ENCODE measurements around the gene BRAP. TPM values are rescaled to one million over a fixed set of nuclear protein-coding genes. Genes with fewer than 3 reads are reported as not detected.
"Not testable (repeated sequence)": the region's sequence is repeated elsewhere in the genome, so short reads cannot be mapped to it uniquely, and the experiment has no call there.

BRAP gene
- total RNA-seq, 1 donor from 2014 or later, result 20.5 TPM

DNA sequence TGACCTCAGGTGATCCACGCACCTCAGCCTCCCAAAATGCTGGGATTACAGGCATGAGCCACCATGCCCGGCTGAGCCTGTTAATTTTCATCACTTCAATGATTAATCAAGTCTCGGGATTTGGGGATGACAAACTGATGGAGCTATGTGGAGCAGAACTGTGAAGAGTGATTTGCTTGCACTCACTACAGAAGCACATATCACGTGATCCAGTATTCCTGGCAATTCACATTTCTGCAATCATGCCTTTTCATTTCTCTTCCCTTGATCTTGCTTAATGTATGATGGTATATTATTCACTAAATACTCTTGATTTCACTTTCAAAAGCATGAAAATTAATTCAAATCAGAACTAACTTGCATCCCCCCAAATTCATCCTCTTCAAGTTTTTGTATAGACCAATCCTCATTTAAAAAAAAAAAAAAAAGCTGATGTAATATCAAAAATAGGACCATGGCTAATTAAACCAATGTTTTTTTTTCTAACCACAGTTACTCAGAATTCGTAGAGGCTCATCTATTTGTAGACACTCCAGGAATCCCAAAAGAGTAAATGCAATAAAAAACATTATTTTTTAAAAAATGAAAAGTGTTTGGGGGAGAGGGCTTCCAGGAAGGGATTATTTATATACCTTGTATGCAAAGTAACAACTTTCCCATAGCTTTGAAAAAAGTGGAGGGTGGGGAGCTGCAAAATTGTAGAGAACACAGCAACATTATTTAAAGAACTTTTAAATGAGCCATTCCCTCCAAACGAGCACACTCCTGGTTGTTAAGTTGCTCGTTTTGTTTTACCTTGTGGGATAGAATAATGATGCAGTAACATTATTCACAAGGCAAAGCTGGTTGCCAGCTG is 79.6 kb downstream of the BRAP start:
- DNase-seq, result no peak

GRCh38 chr12:111602857-111603256 is 82.9 kb downstream of the BRAP start:
- not testable (repeated sequence) for DNase-seq

- DNase-seq, result no peak
Observed at GRCh38 chr12:111602348-111602747, 83.4 kb downstream of the BRAP start.

DNA sequence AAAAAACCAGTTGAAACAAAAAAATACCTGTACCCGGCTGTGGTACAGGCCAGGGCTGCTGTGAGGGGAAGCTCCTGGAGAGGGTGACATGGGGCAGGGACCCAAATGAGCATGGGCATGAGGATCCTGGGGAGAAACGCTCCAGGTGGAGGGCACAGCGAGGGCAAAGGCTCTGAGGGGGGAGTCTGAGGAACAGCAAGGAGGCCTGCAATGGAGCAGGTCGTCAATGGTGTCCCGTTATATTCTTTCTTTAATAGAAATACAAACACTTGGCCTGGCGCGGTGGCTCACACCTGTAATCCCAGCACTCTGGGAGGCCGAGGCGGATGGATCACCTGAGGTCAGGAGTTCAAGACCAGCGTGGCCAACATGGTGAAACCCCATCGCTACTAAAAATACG is 84.8 kb downstream of the BRAP start:
- DNase-seq, result not testable (repeated sequence)

GRCh38 chr12:111600205-111600642 is 85.5 kb downstream of the BRAP start:
- no peak for DNase-seq

GRCh38 chr12:111599453-111600204 is 86.1 kb downstream of the BRAP start:
- peak; percentile 96 for DNase-seq

DNA sequence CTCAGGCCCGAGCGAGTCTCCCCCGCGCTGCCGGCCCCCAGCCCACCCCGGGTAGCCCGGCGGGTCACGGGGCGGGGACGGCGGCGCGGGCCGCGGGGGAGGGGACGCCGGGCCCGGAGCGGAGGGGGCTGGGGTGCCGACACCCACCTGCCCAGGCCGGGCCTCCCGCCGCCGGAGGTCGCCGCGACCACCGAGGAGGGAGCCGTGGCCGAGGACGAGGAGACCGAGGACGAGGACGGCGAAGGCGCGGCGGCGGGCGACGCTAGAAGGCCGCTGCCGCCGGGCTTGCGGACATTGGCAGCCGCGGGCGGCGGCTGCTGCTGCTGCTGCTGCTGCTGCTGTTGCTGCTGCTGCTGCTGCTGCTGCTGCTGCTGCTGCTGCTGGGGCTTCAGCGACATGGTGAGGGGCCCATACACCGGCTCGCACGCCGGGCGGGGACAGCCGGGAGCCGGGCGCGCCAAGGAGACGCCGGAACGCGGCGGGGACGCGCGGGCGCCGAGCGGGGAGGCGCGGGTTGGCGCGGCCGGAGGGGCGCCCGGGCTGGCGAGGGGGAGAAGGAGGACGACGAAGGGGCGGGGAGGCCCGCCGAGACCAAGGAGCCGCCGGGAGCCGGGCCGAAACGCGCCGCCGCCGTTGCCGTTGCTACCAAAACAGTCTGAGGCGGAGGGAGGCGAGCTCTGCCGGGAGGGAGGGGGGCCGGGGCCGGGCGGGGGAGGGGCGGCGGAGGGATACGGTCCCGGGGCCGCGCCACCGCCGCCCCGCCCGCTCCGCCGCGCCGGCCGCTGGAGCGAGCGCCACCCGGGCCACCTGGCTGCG is 86.9 kb downstream of the BRAP start, which contains the start of gene ATXN2:
Gene ATXN2 (minus strand): TSS at position 679 of the 816 bp plus-strand sequence. CDS start 281 bp downstream, at position 398.
- DNase-seq, result peak; percentile 83

GRCh38 chr12:111597831-111598636 is 87.7 kb downstream of the BRAP start:
- peak; percentile 62 for DNase-seq

- DNase-seq, result peak; percentile 63
Observed at GRCh38 chr12:111596985-111597830, 88.5 kb downstream of the BRAP start.

GRCh38 chr12:111595341-111595835 is 90.4 kb downstream of the BRAP start:
- DNase-seq, result not testable (repeated sequence)

Other genes starting within 250 kb of the BRAP start
- 51.4 TPM for gene ATXN2, start 86.6 kb downstream of the BRAP start, total RNA-seq
- 21.2 TPM for gene ACAD10, start 97 bp upstream of the BRAP start, total RNA-seq
- 23.9 TPM for gene ALDH2, start 81.0 kb upstream of the BRAP start, total RNA-seq
- gene MAPKAPK5, start 156.3 kb upstream of the BRAP start, total RNA-seq, result 38.7 TPM